T47D (cell line): ENCODE measurements around the gene OR8B8.
"Not testable (repeated sequence)": the region's sequence is repeated elsewhere in the genome, so short reads cannot be mapped to it uniquely, and the experiment has no call there.

ENCODE experiments used
- DNase-seq, 2 experiments: peaks; one replicate each; pipeline versions ENCODE4 v3.0.0 to v3.0.0-alpha.2; 2011 to 2012; ENCODE audit warnings: low read depth in 1 of 2, low spot score in 1 of 2
- JUND ChIP-seq: IDR thresholded peaks from 2 replicates; pipeline ENCODE4 v1.6.1; 2012; ENCODE audit warnings: low read depth
- in situ Hi-C: cut with HindIII; loops from 2 replicates; pipeline ENCODE4 v1.10.0; 2016; ENCODE audit warnings: low sequenced_read_pairs, low pct_unique_long_range_greater_than_20kb

OR8B8 gene

GRCh38 chr11:124467381-124467927 is 22.0 kb upstream of the OR8B8 start:
- DNase-seq: no peak
- in situ Hi-C loops: no loop called here
- TF ChIP-seq JUND: no peak

GRCh38 chr11:124465368-124465767 is 19.9 kb upstream of the OR8B8 start:
- in situ Hi-C loops: no loop called here
- DNase-seq: no peak
- TF ChIP-seq JUND: no peak

GRCh38 chr11:124463990-124464389 is 18.5 kb upstream of the OR8B8 start:
- TF ChIP-seq JUND: no peak
- DNase-seq: no peak
- in situ Hi-C loops: no loop called here

- no peak for TF ChIP-seq JUND
- in situ Hi-C loops: no loop called here
- no peak for DNase-seq
These were observed 17.8 kb upstream of the OR8B8 start for GRCh38 chr11:124463324-124463723.

GRCh38 chr11:124460459-124460858 is 15.0 kb upstream of the OR8B8 start:
- DNase-seq: no peak
- no peak for TF ChIP-seq JUND

GRCh38 chr11:124459379-124459778 is 13.9 kb upstream of the OR8B8 start:
- DNase-seq, in situ Hi-C loops: not testable (repeated sequence)

More at GRCh38 chr11:124460459-124460858, 15.0 kb upstream of the OR8B8 start:
- in situ Hi-C loops: no loop called here

- in situ Hi-C loops: no loop called here
These were observed 9.1 kb upstream of the OR8B8 start for GRCh38 chr11:124454552-124454951.

GRCh38 chr11:124446916-124447315 is 1.4 kb upstream of the OR8B8 start:
- DNase-seq: no peak
- TF ChIP-seq JUND: no peak

More at GRCh38 chr11:124454552-124454951, 9.1 kb upstream of the OR8B8 start:
- no peak for DNase-seq
- TF ChIP-seq JUND: no peak

GRCh38 chr11:124442847-124443246 is 2.6 kb downstream of the OR8B8 start:
- in situ Hi-C loops: no loop called here
- no peak for TF ChIP-seq JUND
- no peak for DNase-seq

More at GRCh38 chr11:124446916-124447315, 1.4 kb upstream of the OR8B8 start:
- in situ Hi-C loops: no loop called here

- in situ Hi-C loops: no loop called here
- no peak for DNase-seq
- TF ChIP-seq JUND: no peak
These were observed 3.1 kb downstream of the OR8B8 start for GRCh38 chr11:124442442-124442841.

GRCh38 chr11:124441519-124441918 is 4.0 kb downstream of the OR8B8 start:
- no peak for DNase-seq
- TF ChIP-seq JUND: no peak
- in situ Hi-C loops: no loop called here

GRCh38 chr11:124441081-124441480 is 4.4 kb downstream of the OR8B8 start:
- TF ChIP-seq JUND: no peak
- no peak for DNase-seq
- in situ Hi-C loops: no loop called here

- no peak for DNase-seq
- no peak for TF ChIP-seq JUND
- in situ Hi-C loops: no loop called here
These were observed 4.9 kb downstream of the OR8B8 start for GRCh38 chr11:124440608-124441007.

- in situ Hi-C loops: no loop called here
- DNase-seq: no peak
- TF ChIP-seq JUND: no peak
These were observed 10.8 kb downstream of the OR8B8 start for GRCh38 chr11:124434699-124435098.
